ENCODE results near the gene SLC47A2.
A peak's percentile ranks its signal among the peaks of the same experiment; 100 is the strongest.

The SLC47A2 gene

GRCh38 chr17:19664136-19664820, 52.1 kb downstream of the SLC47A2 start:
- no peak for DNase-seq

- no peak for DNase-seq
Observed at GRCh38 chr17:19663097-19663496, 53.3 kb downstream of the SLC47A2 start.

- no peak for DNase-seq
Observed at GRCh38 chr17:19661121-19661520, 55.3 kb downstream of the SLC47A2 start.

- DNase-seq: no peak
Observed at GRCh38 chr17:19660219-19660870, 56.0 kb downstream of the SLC47A2 start.

- DNase-seq: no peak
Observed at GRCh38 chr17:19659366-19660177, 56.8 kb downstream of the SLC47A2 start.

GRCh38 chr17:19656851-19657581, 59.4 kb downstream of the SLC47A2 start:
- no peak for DNase-seq

GRCh38 chr17:19656336-19656735, 60.0 kb downstream of the SLC47A2 start:
- DNase-seq: no peak

GRCh38 chr17:19654896-19655295, 61.5 kb downstream of the SLC47A2 start:
- DNase-seq: no peak

GRCh38 chr17:19654342-19654886, 62.0 kb downstream of the SLC47A2 start:
- no peak for DNase-seq

- no peak for DNase-seq
Observed at GRCh38 chr17:19652595-19652994, 63.8 kb downstream of the SLC47A2 start.

GRCh38 chr17:19651451-19652238, 64.7 kb downstream of the SLC47A2 start:
- DNase-seq: no peak

- no peak for DNase-seq
Observed at GRCh38 chr17:19650826-19651225, 65.6 kb downstream of the SLC47A2 start.

GRCh38 chr17:19649274-19649541, 67.2 kb downstream of the SLC47A2 start:
- DNase-seq: no peak

- DNase-seq: peak; percentile 98
Observed at GRCh38 chr17:19648475-19649273, 67.7 kb downstream of the SLC47A2 start, which contains the start of gene ALDH3A2. TSS of gene ALDH3A2 (plus strand) at chr17:19648751. CDS start at chr17:19648972, 221 bp downstream.

- no peak for DNase-seq
Observed at GRCh38 chr17:19647697-19648474, 68.5 kb downstream of the SLC47A2 start.

GRCh38 chr17:19646788-19647696, 69.3 kb downstream of the SLC47A2 start:
- DNase-seq: no peak

GRCh38 chr17:19645734-19646201, 70.6 kb downstream of the SLC47A2 start:
- DNase-seq: peak; percentile 77

- no peak for DNase-seq
Observed at GRCh38 chr17:19644493-19645210, 71.7 kb downstream of the SLC47A2 start.
